NCI-H2107 treated with DMSO at 0.1 percent for 48 hours (cell line): ENCODE data around the gene EAF2.

Source experiments
- DNase-seq: peaks from one replicate; lab custom pipeline; 2025; ENCODE audit not compliant: unreplicated experiment; lab: John Stamatoyannopoulos, UW

The EAF2 gene

DNA sequence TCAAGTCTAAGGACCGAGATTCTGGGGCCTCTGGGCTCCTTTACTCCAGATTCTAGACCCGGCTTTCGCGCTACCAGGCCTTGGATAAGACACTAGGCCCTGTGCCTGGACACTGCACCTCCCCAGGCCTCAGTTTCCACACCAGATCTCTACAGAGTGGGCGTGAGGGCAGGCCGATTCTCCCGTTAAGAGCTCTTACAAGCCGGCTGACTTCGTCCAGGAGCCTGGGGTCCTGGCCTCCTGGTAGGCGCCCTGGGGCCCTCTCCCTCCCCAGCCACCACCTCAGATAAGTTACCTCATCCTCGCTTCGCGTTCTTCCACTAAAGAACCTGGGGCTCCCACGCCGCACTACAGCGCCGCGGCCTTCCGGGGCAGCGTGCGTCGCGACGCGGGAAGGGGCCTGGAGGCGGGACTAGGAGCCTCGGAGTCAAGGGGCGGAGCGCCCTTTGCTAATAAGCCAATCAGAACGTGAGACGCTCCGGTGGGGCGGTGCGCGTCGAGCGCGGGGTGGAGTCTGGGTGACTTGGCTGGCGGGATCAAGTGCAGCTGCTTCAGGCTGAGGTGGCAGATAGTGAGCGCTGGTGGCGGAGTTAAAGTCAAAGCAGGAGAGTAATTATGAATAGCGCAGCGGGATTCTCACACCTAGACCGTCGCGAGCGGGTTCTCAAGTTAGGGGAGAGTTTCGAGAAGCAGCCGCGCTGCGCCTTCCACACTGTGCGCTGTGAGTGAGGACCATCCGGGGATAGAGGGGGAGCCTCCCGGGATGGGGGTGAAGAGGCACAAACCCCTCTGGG, at the start of gene EAF2, which contains the start of gene IQCB1:
TSS of gene EAF2 (plus strand) at position 539 of the 794 bp plus-strand sequence. CDS start at position 616, 77 bp downstream.
TSS of gene IQCB1 (minus strand) at position 390 of the 794 bp plus-strand sequence. CDS start 6,100 bp downstream, outside the sequence.
- peak; percentile 96 for DNase-seq

DNA sequence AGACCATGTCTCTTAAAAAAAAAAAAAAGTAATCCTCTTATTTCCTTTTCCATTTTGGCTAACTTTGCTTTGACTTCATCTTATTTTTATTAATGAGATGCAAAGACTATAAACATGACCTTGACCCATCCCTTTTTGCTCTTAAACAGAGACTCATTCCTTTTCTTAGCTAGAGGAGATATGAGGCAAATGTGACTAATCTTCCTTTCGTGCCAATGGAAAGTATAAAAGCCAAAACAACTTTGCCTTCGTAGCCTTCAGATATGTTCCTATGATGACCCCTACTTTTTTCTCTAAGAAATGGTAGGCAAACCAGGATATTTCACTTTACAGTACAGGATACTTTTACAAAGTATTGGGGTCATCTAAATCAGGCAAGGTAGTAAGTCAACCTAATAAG, 48.5 kb upstream of the EAF2 start:
- DNase-seq = no peak

DNA sequence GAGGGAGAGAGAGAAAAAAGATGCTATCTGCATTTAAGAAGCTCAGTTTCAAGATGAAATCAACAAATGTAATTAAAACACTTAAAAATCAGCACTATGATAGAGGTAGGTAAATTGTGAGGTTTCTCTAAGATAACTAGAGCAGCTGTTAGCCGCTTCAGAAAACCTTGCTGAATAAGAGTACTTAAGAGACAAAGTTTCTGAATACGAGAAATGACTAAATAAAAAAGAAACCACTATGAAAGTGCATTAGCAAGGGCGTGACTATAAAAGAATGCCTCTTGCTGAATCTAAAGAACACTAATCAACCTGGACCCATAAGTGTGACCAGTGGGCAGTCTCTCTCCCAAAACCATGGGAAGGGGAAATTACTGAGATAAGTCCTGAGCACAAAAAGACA, 41.9 kb upstream of the EAF2 start:
- no peak for DNase-seq

DNA sequence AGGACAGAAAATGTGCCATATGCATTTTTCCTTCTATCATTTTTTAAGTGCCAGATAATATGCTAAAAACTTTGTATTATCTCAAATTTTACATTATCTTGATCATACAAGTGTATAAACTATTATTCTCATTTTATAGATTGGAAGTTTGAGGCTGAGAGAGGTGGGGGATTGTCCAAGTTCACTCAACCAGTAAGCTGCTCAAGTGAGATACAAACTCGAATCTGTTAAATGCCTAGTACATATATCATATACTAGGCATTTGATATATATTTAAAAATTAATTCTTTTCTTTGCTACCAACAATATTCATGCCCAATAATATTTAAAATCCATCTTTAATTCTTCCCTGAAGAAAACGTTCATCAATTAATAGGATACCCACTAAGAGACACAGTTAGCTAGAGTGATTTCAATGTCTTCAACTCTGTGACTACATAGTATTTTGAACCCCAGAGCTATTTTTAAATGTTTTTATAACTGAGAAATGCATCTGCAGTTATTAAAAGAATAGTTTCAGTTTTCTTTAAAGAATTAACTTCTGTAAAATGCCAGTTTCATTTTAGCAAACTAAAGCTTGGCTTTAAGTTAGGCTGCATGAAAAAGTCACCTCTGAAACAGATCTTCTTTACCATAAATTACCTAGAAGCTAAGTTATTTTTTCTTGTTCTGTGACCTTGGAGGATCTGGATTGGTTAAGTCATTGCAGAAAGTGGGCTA, 40.6 kb upstream of the EAF2 start:
- DNase-seq = no peak

DNA sequence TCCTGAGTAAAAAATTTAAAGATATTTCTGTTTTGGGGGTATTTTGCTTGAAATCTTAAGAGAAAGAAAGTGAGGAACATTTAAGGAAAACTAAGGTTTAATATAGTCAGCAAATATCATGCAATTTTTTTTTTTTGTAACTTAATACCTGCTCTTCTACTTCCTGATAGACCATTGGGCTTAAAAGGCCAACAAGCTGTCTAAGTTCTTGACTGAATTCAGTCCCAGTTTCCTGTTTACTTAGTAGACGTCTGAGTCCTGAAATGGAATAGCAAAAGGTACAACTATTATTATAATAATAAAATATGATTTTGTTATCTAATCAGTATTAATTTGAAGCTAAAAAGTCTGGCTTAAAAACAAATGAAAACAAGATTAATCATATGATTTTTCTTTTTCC, 38.0 kb upstream of the EAF2 start:
- DNase-seq = no peak

DNA sequence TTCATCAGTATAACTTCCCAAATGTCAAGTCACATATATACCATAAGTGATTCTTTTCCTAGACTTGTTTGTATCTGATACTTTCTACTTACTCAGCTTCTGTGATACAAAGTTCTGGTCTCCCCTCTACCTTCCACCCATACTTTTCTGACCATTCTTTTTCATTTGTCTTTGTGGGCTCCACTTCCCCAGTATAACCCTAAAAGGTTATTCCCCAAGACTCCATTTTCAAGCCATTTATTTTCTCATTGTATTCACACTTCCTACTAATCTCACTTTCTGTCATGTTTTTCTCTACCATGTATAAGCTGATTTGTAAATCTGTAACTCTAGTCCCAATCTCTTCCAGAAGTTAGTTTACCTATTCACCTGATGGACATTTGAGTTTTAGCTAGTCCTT, 34.1 kb upstream of the EAF2 start:
- no peak for DNase-seq

DNA sequence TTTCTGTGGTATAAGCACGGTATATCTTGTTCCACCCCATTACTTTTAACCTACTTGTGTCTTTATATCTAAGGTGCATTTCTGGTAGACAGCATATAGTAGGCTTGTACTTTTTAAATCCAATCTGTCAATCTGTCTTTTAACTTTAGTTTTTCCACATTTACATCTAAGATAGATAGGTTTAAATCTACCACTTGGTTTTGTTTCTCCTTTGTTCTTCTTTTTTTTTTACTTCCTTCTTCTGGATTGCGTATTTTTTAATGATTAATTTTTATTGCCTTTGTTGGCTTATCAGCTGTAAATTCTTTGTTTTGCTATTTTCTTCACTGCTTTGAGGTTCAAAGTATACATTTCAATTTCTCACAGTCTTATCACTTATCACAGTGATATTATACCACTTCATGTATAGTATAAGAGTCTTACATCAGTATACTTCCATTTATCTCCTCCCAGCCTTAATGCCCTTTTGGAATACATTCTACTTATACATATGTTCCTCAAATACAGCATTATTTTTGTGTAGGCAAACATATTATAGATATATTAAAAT, 31.2 kb upstream of the EAF2 start:
- DNase-seq = no peak

DNA sequence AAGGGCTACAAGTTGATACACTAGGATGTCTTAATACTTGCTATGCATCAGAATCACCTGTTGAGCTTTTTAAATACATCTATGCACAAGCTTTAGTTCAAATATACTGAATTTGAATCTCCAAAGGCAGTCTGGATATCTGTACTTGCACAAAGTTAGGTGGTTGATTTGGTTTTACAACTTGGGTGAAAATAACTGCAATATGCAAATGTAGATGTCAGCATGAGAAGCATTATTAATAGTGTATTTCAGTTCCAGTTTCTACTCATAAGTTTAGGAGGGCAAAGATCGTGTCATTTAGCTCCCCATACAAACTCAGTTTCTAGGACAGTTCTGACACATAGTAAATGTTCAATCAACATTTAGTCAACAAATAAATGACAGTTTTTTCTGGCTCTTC, 25.8 kb upstream of the EAF2 start:
- DNase-seq = no peak

DNA sequence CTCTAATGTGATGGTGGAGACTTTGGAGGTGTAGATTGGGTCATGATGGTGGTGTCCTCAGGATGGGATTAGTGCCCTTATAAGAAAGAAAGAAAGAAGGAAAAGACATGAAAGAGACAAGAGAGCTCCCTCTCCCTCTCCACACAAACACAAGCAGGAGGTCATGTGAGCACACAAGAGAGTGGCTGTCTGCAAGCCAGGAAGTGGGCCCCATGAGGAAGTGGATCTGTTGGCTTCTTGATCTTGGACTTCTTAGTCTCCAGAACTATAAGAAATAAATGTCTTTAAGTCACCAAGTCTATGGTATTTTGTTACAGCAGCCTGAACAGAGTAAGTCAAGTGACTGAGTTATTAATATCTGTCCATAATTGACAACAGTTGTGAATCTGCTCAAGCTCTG, 17.3 kb upstream of the EAF2 start:
- DNase-seq = no peak

DNA sequence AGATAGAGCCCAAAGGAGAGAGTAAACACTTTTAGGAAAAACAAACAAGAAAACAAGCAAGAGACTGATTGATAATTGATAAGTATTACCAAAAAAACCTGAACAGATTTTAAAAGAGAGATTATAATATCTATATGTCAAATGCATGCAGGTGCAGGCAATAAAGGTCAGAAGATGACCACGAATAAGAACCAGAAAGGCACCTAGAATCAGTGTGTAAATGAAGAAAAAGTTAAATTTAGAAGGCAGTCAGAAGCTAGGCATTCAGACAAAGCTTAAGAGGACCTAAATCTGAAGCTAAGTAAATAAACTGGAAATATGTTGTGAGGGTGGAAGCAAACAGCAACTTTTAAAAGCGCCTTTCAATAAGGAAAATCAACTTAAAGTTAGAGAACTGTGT, 16.4 kb upstream of the EAF2 start:
- DNase-seq = no peak

DNA sequence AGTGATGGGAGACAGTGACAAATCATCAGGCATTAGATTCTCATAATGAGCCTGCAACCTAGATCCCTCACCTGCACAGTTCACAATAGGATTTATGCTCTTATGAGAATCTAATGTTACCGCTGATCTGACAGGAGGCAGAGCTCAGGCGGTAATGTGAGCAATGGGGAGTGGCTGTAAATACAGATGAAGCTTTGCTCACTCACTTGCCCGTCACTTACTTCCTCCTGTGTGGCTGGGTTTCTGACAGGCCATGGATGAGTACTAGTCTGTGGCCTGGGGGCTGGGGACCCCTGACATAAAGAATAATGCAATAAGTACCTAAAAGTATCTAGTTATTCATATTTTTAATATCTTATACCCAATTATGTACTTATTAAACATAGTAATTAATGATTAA, 15.8 kb upstream of the EAF2 start:
- DNase-seq = no peak

DNA sequence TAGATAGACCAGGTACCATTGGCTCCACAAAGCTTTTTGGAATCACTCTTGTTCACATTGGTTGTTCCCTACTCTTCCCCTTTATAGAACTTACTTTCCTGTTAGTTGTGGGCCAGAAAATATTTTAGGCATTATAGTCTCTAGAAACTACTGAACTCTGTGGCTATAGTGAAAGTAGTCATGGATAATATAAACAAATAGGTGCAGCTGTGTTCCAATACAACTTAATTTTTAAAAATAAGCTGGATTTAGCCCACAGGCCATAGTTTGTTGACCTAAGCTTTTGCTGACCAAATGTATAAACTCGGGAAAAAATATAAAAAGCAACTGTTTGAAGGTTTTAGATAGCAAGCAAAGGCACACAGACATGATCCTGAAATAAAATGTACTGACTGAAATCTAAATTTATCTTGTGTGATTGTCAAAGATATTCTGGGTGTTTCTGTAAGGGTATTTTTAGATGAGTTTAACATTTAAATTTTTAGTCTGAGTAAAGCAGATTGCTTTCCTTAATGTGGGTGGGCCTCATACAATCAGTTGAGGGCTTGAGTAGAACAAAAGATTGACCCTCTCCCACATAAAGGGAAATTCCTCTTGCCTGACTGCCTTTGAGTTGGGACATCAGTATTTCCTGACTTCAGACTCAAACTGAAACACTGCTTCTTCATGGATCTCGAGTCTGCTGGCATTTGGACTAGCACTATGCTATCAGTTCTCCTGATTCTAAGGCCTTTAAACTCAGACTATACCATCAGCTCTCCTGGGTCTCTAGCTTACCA, 13.4 kb upstream of the EAF2 start:
- DNase-seq = no peak

DNA sequence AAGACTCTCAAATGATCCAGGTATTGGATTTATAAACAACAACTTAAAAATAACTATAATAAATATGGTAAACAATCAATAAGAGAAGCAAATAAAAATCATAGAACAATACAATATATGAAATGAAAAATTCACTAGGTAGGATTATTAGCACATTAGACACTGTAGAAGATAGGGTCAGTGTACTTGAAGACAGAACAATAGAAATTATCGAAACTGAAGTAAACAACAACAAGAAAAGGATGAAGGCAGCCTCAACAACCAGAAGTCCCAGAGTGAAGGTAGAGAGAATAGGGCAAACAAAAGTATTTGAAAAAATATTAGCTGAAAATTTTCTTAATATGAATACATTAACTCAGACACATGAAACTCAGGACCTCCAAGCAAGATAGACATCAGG, 12.0 kb upstream of the EAF2 start:
- no peak for DNase-seq

DNA sequence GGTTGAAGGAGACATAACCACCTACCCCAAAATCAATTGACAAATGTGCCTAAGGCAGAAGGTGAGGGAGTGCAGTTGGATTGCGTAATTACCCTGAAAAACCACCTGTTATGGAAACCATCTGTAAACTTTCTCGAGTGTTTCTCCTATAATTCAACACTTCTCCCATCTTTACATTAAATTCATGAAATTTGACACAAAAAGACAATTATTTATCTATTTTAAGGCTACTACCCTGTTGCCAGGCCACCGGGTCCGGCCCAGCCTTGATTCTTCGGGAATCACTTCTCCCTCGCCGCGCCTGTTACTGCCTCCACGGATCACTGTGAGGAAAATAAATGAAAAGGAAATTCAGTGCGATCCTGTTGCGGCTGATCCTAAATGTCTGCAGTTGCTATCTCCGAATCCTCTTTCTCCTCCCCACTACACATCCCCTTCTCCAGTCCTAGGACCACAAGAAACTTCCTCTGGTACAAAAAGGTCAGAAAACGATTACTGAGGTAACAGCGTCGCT, 795 bp upstream of the EAF2 start:
- peak; percentile 70 for DNase-seq

DNA sequence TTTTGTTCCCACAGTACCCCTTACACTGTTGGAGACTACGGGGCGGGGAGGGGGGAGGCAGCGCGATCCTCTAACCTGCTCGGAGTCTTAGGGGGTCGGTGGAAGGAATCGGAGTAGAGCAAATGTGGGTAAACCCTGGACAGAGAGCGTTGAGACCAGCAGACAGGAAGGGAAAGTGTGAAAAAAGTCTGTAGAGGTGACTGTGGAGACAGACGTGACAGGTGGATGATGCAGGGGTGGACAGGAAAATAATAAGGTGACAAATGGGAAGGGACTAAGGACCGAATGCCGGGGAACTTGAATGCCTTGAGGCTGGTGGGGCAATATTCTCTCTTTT, 424 bp downstream of the EAF2 start:
- DNase-seq = peak; percentile 26

DNA sequence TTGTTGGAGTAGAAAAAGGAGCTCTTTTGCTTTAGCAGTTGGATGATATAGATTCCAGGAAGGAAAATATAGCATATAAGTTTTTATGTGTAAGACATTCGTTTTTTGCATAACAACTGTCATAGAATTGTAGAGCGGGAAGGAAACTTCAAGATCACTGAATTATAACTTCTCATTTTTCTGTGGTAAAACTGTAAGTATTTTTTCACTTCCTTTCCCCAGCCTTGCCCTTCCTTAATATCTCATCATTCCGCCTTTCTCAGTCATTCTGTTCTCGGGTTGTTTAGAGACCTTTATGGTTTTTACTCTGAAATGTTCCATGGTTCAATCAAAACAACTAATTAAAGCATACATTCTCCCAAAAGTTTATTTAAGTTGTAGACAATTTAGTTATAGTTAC, 1.1 kb downstream of the EAF2 start:
- no peak for DNase-seq

DNA sequence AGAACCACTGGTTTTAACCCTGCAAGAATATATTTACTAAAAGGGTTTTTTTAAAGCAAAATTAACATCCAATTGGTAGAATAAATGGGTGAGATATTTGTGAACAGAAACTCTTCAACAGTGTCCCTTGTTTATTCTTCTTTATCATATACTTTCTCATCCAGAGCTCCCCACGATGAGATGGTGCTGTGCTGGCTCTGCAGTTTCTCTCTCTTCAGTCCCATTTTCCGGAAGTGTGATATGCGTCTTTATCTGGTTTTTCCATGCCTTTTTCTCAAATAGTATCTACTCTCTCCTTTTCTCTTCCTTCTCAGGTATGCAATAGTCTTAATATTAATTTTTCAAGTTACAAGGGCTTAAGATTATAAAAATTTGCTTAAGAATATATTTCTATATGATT, 1.5 kb downstream of the EAF2 start:
- no peak for DNase-seq

DNA sequence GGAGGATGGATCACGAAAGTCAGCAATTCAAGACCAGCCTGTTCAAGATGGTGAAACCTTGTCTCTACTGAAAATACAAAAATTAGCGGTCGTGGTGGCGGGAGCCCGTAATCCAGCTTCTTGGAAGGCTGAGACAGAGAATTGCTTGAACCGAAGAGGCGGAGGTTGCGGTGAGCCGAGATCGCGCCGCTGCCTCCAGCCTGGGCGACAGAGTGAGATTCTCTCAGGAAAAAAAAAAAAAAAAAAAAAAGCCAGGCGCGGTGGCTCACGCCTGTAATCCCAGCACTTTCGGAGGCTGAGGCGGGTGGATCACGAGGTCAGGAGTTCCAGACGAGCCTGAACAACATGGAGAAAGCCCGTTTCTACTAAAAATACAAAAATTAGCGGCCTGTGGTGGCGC, 5.0 kb downstream of the EAF2 start:
- DNase-seq = no peak

DNA sequence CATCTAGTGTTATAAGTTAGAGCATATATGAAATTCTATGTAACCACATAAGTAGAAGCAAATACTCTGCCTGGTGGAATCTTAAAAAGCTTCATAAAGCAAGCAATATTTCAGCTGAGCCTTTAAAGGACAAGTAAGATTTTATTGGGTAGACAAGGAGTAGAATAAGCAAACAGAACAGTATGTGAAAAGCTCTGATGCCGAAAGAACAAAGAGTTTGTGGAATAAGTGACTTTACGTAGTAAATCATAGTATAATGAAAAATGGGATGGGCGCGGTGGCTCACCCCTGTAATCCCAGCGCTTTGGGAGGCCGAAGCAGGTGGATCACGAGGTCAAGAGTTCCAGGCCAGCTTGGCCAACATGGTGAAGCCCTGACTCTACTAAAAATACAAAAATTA, 9.9 kb downstream of the EAF2 start:
- DNase-seq = no peak

DNA sequence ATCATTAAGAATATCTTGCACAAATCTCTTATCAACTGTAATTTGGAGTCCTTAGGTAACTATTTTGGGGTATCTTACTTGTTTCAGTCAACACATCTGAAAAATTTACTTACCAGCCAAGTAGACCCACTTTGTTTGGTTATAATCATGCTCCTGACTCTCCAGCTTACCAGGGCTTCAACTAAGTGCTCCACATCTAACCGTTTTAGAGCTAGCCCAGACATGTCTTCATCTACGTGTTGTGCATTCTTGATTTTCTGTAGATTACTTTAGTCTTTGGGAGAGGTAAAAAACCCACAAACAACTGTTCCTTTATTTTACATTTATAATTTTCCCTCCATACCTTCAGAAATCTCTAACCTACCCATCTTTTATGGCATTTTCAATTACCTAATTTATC, 17.2 kb downstream of the EAF2 start:
- no peak for DNase-seq

DNA sequence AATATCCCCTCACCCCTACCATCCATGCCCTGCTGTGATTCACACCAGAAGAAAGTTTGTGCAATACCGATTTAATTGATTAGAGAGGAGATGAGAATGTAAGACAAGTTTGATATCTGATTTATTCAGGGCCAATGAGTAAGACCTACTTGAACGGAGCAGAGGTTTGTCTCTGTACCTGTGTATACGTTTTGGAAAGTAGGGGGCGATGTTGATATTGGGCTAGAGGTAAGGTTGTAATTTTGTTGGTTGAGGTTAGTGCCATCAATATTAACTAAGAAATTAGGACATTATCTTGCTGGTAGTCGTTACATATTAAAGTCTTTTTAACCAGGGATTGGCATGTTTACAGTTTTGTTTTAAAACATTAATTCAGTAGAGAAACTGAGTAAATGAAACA, 20.5 kb downstream of the EAF2 start:
- DNase-seq = no peak
